AG04450 (cell line): ENCODE data around the gene SMC3. TPM values are rescaled to one million over a fixed set of nuclear protein-coding genes. Genes with fewer than 3 reads are reported as not detected.

Source experiments
- CTCF ChIA-PET: fragments of 300-600, 350-600 bp; formaldehyde crosslinking; extraction: SDS; loops from one replicate; lab custom pipeline; 2022; ENCODE audit warnings: antibody characterized with exemption, inconsistent platforms; lab: Charles Lee
- POLR2A ChIA-PET: fragments of 350-600 bp; formaldehyde crosslinking; extraction: SDS; loops from one replicate; lab custom pipeline; 2021; ENCODE audit warnings: antibody characterized with exemption, inconsistent platforms; lab: Yijun Ruan, JAX
- DNase-seq: peaks from one replicate; pipeline ENCODE4 v3.0.0-alpha.2; 2011; ENCODE audit warnings: low read depth, low spot score
- H3K27ac ChIP-seq: one replicate; pipeline ENCODE4 v1.5.1; 2012; ENCODE audit warnings: low read depth, low read length, control low read depth
- H3K27me3 ChIP-seq: one replicate; pipeline ENCODE4 v1.6.0; 2012; ENCODE audit warnings: low read length; ENCODE audit not compliant: control insufficient read depth, insufficient read depth
- H3K4me3 ChIP-seq: 2 replicates; pipeline ENCODE4 v1.5.1; 2011; ENCODE audit warnings: mild to moderate bottlenecking, low read depth, low read length, control low read depth
- H3K9me3 ChIP-seq: 2 replicates; pipeline ENCODE4 v1.5.1; 2012; ENCODE audit warnings: low read length; ENCODE audit not compliant: control insufficient read depth, insufficient read depth
- polyA plus RNA-seq: library from polyadenylated mRNA; depleted of rRNA; stranded (reverse); fragments of >200 nt; gene quantifications from 2 replicates; pipeline ENCODE4 v1.2.3, GENCODE V29; 2011
- TF ChIP-seq, protein P1 (sequence below): IDR thresholded peaks from 2 replicates; pipeline ENCODE4 v1.5.1; 2011; ENCODE audit warnings: low read depth, low read length, control low read depth, inconsistent platforms

Gene SMC3
- polyA plus RNA-seq, 1 experiment, result 26.2 TPM

- Histone ChIP-seq H3K9me3 (peaks cover 3% of the 10 kb centered on the region; the same call in 1 of the 2 replicates), H3K4me3 (no peak overlapping the region), H3K27me3 (no peaks in the 10 kb centered on the region), H3K27ac (no peak overlapping the region)
- no peak for DNase-seq
- TF ChIP-seq, protein P1, sequence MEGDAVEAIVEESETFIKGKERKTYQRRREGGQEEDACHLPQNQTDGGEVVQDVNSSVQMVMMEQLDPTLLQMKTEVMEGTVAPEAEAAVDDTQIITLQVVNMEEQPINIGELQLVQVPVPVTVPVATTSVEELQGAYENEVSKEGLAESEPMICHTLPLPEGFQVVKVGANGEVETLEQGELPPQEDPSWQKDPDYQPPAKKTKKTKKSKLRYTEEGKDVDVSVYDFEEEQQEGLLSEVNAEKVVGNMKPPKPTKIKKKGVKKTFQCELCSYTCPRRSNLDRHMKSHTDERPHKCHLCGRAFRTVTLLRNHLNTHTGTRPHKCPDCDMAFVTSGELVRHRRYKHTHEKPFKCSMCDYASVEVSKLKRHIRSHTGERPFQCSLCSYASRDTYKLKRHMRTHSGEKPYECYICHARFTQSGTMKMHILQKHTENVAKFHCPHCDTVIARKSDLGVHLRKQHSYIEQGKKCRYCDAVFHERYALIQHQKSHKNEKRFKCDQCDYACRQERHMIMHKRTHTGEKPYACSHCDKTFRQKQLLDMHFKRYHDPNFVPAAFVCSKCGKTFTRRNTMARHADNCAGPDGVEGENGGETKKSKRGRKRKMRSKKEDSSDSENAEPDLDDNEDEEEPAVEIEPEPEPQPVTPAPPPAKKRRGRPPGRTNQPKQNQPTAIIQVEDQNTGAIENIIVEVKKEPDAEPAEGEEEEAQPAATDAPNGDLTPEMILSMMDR, result no peak
- ChIA-PET POLR2A (no interaction called here), CTCF (interaction anchor here (0.7 to 1.1 kb wide), 2 partner anchors 11 to 25 kb away, joined by 3 read pairs; no protein-coding TSS in a partner anchor)
Measured at GRCh38 chr10:110571093-110571743, 3.7 kb downstream of the SMC3 start.

DNA sequence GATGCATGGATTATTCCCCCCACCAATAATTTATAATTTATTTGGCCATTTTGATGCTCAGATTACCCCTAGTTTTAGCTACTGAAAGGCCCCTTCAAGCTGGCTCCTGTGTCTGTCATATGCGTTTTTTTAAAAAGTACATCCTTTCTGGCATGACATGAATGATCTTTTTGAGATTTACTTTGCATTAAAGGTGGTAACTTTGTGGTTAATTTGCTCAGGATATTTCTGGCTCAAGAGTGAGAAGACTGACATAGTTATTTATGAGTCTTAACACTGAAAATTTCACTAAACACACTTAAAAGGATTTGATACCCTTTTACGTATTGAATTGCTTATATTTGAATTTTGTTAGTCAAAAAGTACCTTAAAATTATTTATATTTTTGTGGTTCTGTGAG is 5.4 kb downstream of the SMC3 start:
- peaks cover 3% of the 10 kb centered on the region; the same call in 1 of the 2 replicates for H3K9me3 ChIP-seq
- POLR2A ChIA-PET, result no interaction called here
- H3K27ac ChIP-seq, result no peak overlapping the region
- no peak for DNase-seq
- CTCF ChIA-PET, result no interaction called here
- no peak overlapping the region for H3K4me3 ChIP-seq
- no peaks in the 10 kb centered on the region for H3K27me3 ChIP-seq
- TF ChIP-seq, protein P1, result no peak

DNA sequence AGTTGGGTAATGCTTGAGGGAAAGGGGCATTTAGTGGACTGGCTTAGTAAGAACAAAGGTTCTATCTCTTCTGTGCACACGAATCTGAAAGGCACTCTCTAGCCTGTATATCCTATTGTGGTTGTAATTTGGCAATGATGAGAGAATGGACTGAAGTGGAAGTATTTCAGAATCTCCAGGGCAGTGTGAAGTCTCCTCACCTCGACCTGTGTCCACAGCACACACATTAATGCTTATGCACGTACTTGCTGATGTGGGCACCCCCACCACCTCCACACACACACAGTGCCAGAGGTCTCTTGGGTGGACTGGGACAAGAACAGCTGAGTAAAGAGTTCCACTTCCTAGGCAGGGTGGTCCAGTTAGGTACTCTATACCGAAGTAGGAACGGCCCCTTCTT is 6.9 kb downstream of the SMC3 start:
- TF ChIP-seq, protein P1, result no peak
- H3K4me3 ChIP-seq, result no peak overlapping the region
- ChIA-PET POLR2A (no interaction called here), CTCF (interaction anchor here (0.6 to 1.4 kb wide), 2 partner anchors 26 to 98 kb away, joined by 3 to 5 read pairs; no protein-coding TSS in a partner anchor)
- no peak overlapping the region for H3K27ac ChIP-seq
- H3K9me3 ChIP-seq, result no peaks in the 10 kb centered on the region
- DNase-seq, result no peak
- no peaks in the 10 kb centered on the region for H3K27me3 ChIP-seq

DNA sequence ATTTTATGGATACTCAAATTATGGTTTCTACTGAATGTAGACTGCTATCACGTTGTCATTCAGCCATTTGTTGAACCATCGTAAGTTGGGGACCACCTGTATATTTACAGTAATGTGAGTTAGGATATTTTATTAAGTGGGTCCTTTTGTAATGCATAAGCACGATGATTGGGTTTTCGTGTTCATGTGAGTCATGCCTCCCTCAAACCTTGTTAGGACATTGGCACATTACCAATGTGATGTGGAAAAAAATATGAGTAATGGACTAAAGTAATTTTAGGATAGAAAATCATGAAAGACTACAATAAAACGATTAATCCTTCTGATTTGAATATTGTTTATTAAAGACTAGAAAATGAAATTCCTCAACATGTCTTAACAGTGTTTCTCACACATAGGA is 8.7 kb downstream of the SMC3 start:
- Histone ChIP-seq H3K4me3 (no peak overlapping the region), H3K27me3 (no peaks in the 10 kb centered on the region), H3K9me3 (no peaks in the 10 kb centered on the region), H3K27ac (no peak overlapping the region)
- POLR2A ChIA-PET, result no interaction called here
- DNase-seq, result no peak
- CTCF ChIA-PET, result interaction anchor here (1.5 to 1.9 kb wide), 2 partner anchors 270 to 271 kb away, joined by 6 to 8 read pairs; partner anchors contain the start of gene SMNDC1
- TF ChIP-seq, protein P1, result no peak

DNA sequence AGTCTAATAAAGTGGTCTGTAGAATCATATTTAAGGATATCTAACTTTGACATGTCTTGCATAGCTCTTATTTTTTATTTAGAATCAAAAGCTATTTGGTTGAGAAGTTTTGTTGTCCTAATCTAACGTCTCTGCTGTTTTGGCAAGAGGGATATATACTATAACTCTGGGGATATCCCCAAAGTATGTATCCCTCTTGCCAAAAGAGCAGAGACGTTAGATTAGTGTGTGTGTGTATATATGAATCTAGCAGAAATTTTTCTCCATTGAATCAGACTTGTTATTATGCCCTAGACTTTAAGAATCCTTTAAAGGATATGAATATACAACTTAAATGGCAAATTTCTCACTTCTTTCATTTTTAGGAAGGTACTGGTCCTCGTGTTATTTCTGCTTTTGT is 9.6 kb downstream of the SMC3 start:
- DNase-seq, result no peak
- Histone ChIP-seq H3K4me3 (no peak overlapping the region), H3K27ac (no peak overlapping the region), H3K27me3 (no peaks in the 10 kb centered on the region), H3K9me3 (no peaks in the 10 kb centered on the region)
- ChIA-PET CTCF (interaction anchor here (1.5 to 1.9 kb wide), 2 partner anchors 270 to 272 kb away, joined by 6 to 8 read pairs; partner anchors contain the start of gene SMNDC1), POLR2A (no interaction called here)
- TF ChIP-seq, protein P1, result no peak
